CD4-positive, alpha-beta T cell treated with Interleukin-6 for 4 hours (primary cell): ENCODE measurements around the gene MUC16.
"Not testable (repeated sequence)": the region's sequence is repeated elsewhere in the genome, so short reads cannot be mapped to it uniquely, and the experiment has no call there.

Experiments used
- DNase-seq: peaks from one replicate; pipeline ENCODE4 v3.0.0-alpha.2; 2020; ENCODE audit warnings: mixed read lengths

Gene MUC16

DNA sequence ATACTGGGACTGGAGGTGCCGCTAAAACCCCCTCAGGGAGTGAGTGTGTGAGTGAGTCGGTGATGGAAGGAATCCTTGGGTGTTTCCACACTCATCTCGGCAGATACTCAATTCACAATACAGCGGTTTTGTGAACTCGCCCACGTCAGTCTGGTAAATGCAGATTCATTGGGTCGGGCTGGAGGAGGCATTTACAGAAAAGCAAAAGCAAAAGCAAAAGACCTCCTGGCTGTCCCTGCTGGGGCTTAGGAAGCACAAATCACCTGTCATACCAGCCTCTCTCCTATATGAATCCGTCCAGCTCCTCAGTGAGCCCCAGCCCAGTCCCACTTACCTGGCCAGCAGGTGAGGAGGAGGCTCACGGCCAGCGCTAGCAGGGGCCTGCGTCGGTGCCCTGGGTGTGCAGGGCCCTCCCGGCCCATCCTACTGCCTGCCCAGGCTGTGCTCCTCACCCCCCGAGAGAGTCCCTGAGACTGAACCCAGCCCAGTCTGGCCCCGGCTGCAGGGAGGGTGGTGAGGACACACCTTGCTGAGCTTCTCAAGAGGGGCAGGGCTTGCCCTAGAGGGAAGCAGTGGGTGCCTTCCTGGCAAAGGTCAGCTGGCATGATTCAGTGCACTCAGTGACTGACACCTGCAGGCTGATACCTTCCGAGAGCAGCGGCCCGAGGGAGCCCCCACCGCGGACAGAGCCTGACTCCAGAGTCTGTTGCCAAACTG is at the start of gene MUC16:
Gene MUC16 (minus strand): TSS at position 475 of the 717 bp plus-strand sequence.
- no peak for DNase-seq

DNA sequence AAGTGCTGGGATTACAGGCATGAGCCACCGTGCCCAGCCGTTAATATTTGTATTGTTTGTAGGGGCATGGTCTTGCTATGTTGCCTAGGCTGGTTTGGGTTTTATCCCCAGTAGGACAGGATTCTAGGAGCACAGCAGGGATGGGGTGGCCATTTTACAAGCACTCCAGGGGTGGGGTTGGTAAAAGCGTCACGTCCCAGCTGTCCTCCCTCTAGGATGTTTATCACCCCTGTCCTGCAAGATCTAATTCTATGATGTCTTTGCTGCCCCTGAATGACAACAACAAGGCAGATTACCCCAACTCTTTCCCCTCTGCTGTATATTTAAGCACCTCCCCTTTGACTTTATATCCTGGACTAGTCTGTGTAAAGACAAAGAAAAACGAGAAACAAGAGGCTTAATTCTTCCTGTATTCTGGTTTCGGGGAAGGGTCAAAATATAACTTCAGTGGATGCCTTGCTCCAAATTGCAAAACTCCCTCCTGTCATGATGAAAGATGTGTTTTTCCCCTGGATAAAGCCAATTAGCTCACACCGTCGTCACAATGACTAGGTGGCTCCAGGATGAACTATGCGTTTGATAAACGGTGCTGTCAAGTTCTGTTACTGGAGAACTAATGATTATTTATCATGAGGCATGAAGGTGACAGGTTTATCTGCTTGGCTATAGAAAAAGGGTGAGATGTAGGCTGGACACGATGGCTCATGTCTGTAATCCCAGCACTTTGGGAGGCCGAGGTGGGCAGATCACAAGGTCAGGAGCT is 48.9 kb upstream of the MUC16 start:
- DNase-seq, result no peak

DNA sequence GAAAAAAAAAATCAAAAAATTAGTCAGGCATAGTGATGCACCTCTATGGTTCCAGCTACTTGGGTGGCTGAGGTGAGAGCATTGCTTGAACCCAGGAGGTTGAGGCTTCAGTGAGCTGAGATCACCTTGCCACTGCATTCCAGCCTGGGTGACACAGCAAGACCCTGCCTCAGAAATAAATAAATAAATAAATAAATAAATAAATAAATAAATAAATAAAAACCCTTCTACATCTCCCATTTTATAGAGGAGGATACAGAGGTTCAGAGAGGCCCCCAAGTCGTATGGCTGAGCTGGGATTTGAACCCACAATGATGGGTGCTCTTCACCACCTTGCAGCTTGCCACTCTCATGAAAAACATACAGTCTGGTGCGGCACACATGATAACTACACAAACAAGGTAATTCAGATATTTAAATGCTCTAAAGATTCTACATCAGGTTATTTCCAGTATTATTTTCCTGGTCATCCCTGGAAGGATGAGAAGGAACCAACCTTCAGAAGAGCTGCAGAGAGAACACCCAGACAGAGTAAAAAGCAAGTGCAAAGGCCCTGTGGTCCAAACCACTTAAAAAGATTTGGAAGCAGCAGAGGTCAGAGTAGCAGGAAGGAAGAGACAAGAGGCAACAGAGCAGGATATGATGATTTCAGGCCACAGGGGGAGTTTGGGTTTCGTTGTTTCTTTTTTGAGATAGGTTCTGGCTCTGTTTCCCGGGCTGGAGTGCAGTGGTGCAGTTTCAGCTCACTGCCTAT is 47.5 kb upstream of the MUC16 start:
- no peak for DNase-seq

DNA sequence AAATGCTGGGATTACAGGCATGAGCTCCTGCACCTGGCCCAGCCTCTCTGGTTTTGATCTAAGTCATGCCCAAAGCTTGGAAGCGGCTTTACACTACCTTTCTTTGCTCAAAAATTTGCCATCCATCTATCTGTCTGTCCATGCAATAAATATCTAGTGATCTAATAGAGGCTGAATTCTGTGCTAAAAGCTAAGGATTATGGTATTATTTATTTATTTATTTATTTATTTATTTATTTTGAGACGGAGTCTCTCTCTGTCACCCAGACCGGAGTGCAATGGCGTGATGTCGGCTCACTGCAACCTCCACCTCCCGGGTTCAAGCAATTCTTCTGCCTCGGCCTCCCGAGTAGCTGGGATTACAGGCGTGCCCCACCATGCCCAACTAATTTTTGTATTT is 45.9 kb upstream of the MUC16 start:
- DNase-seq, result not testable (repeated sequence)

DNA sequence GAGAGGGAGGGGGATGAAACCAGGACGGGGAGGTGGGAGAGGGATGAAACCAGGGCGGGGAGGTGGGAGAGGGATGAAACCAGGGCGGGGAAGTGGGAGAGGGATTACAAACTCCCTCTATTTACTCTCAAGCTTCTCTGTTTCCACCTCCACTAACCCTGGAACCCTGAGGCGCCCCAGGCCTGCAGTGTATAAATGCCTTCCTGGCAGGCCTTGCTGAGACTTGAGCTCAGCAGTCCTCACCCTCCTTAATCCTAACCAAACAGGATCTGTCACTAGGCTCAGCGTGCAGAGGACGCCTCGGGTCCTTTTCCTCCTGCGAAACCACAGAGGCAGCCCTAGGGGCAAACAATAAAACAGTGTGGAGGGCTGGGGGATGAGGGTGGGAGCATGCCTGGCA is 44.6 kb upstream of the MUC16 start:
- no peak for DNase-seq

DNA sequence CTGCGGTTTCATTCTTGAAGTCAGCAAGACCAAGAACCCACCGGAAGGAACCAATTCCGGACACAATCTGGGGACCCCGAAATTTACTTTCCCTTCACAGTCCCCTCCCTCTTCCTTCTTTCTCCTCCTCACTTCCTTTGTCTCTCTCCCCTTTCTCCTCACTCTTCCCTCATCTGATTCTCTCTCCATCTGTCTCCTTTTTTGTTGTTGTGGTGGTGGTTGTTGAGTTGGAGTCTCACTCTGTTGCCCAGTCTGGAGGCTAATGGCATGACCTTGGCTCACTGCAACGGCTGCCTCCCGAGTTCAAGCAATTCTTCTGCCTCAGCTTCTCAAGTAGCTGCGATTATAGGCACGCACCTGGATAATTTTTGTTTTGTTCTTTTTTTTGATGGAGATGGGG is 44.0 kb upstream of the MUC16 start:
- DNase-seq, result no peak

DNA sequence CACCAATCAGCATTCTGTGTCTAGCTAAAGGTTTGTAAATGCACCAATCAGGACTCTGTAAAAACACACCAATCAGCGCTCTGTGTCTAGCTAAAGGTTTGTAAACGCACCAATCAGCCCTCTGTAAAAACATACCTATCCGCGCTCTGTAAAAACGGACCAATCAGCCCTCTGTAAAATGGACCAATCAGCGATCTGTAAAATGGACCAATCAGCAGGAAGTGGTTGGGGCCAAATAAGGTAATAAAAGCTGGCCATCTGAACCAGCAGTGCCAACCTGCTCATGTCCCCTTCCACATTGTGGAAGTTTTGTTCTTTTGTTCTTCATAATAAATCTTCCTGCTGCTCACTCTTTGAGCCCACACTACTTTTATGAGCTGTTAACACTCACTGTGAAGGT is 43.5 kb upstream of the MUC16 start:
- not testable (repeated sequence) for DNase-seq

DNA sequence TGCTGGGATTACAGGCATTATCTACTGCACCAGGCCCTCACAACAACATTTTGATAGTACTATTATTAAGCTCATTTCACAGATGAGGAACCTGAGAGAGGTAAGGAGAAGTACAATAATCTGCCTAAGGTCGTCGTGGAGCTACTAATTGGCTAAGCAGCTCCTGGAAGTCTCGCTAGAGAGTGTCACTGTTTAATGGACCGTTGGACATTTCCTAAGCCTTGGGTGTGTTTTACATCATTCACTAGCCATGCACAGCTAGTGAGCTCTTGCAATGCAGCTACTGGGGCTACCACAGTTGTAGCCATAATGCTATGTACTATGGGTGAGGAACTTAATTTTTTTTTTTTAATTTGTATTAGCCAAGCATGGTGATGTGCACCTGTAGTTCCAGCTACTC is 42.7 kb upstream of the MUC16 start:
- DNase-seq, result no peak

DNA sequence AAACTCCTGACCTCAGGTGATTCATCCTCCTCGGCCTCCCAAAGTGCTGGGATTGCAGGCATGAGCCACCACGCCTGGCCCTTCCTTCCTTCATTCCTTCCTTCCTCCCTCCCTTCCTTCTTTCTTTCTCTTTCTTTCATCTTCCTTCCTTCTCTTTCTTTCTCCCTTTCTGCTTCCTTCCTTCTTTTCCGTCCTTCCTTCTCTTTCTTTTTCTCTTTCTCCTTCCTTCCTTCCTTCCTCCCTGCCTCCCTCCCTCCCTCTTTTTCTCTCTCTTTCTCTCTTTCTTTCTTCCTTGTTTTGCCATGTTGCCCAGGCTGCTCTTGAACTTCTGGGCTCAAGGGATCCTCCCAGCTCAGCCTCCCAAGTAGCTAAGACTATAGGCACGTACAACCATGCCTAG is 36.5 kb upstream of the MUC16 start:
- DNase-seq, result no peak

DNA sequence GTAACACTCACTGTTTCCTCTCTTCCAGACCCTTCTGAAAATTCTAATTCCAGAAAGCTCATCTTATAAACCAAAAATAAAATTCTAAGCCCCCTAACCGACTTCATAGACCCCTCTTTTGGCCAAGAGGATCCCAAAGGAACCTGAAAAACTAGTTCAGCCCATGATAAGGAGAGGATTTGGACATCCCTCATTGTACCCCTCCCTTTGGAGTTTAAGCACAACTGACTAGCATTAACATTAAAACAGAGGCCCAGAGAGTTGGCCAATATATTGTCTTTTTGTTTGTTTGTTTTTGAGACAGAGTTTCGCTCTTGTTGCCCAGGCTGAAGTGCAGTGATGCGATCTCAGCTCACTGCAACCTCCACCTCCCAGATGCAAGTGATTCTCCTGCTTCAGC is 34.2 kb upstream of the MUC16 start:
- DNase-seq, result no peak

DNA sequence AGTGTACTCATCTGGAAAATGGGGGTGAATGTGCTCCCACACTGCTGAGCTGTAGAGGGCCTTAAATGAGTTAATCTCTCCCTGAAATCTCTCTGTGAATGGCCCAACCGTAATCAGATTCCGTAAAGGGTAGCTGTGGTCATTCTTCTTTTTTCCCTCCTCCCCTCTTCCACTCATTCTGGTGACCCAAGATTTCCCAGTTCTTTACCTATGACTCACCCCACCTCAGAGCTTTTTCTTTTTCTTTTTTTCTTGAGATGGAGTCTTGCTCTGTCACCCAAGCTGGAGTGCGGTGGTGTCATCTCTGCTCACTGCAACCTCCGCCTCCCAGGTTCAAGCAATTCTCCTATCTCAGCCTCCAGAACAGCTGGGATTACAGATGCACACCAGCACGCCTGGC is 33.3 kb upstream of the MUC16 start:
- no peak for DNase-seq

DNA sequence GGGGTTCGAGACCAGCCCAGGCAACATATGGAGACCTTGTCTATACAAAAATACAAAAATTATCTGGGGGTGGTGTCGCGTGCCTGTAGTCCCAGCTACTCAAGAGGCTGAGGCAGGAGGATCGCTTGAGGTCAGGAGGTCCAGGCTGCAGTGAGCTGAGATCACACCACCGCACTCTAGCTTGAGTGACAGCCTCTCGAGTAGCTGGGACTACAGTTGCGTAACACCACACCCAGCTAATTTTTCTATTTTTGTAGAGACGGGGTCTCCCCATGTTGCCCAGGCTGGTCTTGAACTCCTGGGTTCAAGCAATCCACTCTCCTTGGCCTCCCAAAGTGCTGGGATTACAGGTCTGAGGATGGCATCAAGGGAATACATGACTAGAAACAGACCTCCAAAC is 30.8 kb upstream of the MUC16 start:
- no peak for DNase-seq

DNA sequence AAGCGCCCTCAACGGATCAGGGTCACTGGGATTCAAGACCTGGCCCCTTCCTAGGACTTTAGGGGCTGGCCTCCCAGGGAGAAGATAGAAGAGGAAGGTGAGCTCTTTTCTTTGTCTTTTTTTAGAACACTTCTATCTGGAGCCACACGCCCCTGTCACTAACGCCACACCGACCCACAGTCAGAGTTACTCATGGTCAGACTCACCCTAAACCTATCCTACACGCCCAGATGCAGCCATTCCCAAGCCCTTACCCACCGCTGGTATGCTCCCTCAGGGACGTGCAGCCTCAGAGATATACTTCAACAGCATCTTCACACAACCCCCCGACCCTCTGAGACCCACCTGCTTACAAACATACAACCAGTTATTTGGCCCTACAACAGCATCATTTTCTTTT is 29.9 kb upstream of the MUC16 start:
- no peak for DNase-seq

DNA sequence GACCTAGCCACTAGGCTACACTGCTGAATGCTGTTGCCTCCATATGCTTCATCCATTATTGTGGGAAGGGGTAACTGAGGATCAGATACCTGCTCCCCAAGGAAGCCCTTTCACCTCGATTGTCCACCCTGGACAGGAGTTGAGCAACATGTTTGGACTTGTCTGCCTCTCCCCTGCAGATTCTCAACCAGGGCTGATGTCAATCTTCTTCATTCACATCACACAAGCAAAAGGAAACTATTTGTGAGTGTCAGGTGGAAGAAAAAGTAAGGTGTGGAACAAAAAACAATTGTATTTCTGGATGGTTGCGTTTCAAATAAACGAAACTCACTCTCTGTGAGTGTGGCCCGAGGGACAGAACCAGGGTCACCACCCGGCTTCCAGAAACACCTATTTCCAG is 29.5 kb upstream of the MUC16 start:
- DNase-seq, result no peak

DNA sequence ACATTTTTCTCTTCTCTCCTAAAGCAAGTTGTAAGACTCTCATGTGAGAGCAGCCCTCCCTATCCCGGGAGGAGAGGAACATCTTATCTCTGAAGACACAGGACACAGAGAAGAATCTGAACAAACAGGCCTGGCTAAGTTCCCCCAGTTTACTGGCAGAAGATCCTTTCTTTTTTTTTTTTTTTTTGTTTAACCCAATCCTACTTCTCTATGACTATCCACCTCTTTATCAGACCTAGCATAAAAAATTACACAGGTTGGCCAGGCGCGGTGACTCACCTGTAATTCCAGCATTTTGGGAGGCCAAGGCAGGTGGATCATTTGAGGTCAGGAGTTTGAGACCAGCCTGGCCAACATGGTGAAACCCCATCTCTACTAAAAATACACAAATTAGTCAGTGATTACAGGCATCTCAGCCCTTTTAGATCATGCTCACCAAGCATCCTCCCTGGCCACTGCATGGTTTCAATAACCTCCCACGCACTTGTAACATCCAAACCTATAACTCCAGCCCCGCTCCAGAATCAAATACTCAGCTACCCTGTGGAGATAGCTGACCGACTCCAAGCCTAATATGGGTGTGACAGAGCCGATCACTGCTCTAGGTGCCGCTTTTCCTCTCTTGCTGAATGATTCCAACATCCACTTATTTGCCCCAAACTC is 27.3 kb upstream of the MUC16 start:
- no peak for DNase-seq

DNA sequence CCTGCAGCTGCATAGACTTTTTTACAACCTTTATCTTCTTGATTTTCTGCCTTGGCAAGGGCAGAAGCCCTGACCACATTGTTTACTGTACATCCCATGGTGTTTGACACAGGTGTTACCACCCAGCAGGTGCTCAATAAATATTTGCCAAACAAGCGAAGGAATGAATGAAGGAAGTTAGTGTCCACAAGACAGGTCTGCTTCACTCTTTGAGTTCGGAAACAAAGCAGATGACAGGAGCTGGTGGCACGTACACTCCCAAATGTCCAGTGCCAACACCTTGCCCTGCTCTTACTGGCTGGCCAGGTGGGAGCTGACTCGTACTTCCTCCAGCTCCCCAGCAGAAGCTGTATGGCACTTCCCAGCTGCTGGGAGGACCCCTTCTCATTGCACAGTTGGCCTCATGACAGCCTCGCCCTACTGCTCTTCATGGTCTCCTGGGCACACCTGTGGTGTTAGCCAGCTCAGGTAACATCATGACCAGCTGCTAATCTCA is 22.0 kb upstream of the MUC16 start:
- DNase-seq, result no peak

DNA sequence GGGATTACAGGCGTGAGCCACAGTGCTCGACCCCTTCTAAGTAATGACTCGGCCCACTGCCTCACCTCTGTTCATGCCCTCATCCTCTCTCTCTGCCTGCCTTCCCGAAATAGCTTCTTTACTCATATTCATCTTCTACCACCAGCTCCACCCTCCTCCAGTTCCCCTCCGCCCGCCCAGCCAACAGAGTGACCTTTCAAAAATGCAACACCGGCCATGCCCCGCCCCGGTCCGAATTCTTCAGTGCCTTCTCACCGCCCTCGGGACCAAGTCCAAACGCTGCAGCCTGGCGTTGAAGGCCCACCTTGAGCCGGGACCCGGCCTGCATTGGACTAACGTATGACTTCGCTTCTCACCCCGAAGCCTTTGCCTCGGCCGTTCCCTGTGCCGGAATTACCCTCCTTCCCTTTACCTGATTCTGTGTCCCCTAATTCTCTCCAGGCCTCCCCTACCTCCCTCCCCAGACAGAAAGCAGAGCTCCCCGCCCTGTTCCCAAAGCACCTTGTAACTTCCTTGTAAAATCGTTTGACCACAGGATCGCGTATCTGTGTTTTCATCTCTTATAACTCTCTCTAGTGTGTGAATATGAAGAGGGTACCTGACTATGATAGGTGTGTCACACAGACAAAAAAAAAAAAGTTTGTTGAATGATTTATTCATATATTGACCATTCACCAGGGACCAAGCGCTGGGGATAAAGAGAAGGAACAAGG is 8.1 kb upstream of the MUC16 start:
- DNase-seq, result no peak

DNA sequence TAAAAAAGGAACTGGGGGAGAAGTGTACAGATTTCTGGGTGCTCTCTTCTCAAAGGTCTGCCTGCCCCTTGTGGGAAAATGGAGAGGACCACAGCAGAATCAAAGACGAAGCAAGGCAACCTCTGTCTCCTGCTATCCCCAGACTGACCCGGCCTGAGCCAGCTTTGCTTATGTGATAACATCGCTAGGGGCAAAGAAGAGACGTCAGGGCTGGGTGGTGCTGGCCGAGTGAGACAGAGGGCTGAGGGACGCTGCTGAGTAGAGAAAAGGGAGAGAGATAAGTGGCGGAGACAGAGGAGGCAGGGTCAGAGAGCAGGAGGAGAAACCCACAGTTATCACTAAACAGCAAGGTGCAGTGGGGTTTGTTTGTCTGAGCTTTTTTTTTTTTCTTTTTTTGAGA is 4.6 kb upstream of the MUC16 start:
- no peak for DNase-seq

DNA sequence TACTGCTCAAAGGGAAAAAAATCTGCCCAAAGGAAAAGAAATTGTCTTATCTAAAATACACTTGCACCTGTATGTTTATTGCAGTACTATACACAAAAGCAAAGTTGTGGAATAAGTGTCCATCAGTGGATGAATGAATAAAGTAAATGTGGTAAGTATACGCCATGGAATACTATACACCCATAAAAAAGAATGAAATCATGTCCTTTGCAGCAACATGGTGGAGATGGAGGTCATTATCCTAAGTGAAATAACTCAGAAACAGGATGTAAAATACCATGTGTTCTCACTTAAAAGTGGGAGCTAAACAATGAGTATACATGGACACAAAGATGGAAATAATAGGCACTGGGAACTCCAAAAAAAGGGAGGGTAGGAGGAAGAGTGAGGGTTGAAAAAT is 3.8 kb upstream of the MUC16 start:
- DNase-seq, result no peak

DNA sequence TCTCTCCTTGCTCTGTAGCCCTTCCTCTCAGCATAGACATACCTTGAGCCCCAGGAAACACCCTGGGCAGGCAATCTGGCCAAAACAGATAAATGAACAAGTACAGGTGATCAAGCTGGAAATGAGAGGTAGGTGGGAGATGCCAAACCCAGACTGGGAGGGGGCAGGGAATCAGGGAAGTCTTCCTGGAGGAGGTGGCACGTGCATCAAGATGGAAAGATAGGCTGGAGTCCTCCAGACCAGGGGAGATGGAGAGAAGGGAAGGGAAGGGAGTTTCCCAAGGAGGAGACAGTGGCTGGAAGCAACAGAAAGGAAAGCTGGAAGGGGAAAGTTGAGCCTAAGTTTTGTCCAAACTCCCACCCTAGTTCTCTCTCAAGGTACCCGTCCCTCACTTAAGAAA is 1.7 kb upstream of the MUC16 start:
- no peak for DNase-seq

DNA sequence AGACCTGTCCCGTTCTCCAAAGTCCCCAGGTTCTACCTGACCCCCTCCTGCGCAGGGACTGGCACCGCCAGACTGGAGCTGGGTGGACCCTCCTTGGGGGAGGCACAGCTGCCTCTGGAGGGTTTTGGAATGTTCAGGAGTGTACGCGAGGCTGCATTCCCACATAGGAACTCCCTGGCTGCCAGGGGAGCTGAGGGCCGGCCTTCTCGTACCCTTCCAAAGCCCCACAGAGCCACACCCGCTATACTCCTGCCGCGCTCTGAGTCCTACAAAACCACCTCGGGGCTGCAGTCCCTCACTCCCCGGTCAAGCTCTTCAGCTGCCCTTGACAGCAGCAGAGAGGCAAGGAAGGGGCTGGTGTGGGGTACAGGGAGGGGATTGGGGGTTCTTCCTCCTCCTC is 484 bp upstream of the MUC16 start:
- no peak for DNase-seq

DNA sequence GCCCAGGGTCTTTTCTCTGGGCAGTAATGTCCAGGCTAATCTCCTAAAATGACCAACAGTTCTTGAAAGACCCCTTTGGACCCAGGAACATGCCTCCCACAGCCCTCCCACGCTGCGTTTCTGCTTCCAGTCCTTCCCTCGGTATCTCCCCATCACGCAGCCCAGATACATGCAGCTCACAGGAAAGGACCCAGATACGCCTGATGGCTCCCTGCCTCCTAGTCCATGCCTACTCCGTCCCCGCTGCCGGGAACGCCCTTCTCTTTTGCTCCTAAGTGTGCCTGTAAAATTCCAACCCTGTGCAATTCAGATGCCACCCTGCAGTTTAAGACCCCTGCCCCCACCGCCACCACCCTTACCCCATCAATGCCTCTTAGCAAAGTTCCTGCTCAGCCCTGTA is 778 bp downstream of the MUC16 start:
- no peak for DNase-seq

DNA sequence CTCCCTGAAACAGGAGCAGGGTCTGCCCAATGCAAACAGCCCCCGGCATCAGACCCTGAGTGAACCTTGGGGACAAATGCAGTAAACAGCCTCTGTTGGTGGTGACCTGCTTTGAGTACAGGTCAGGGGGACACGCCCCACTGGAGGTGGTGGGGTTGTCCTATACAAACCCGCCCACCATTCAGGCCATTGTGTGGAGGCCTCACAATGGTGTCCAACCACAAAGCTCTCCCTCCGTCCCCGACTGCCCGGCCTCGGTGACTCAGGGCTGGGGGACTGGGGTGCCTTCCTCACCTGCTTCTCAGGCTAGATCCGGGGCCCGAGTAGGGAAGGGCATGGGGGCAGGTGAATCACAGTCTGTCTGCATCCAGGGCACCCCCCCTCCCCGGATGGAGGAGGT is 1.5 kb downstream of the MUC16 start:
- DNase-seq, result no peak
